H1 (cell line): Measurements from ENCODE around the gene TNFRSF11A. TPM values are rescaled to one million over a fixed set of nuclear protein-coding genes. Genes with fewer than 3 reads are reported as not detected.

ENCODE experiments used
- CTCF ChIA-PET: fragments of 300-600 bp; sonication (Branson Sonifier 250); formaldehyde crosslinking; loops from one replicate; lab custom pipeline; 2021; ENCODE audit not compliant: partially characterized antibody; lab: Charles Lee
- POLR2A ChIA-PET: fragments of 300-600 bp; sonication (Branson Sonifier 250); formaldehyde crosslinking; loops from one replicate; lab custom pipeline; 2021; ENCODE audit warnings: inconsistent platforms; ENCODE audit not compliant: partially characterized antibody; lab: Charles Lee
- DNase-seq, 2 experiments: peaks; one replicate each; pipeline versions ENCODE4 v3.0.0 to v3.0.0-alpha.2; 2010 to 2022; ENCODE audit warnings: low spot score in 2 of 2, low read depth in 1 of 2, mixed read lengths in 1 of 2
- FAIRE-seq: peaks from 2 replicates; lab custom pipeline; 2011; peaks lifted over from hg19 to GRCh38; lab: Jason Lieb, UNC
- H2AFZ ChIP-seq: 2 replicates; pipeline ENCODE4 v1.8.1; 2012; ENCODE audit warnings: low read length, inconsistent platforms
- H2AK5ac ChIP-seq: 2 replicates; pipeline ENCODE4 v1.6.1; 2013; ENCODE audit warnings: low read depth, low read length
- H2BK120ac ChIP-seq: replicated peaks from 2 replicates; pipeline ENCODE3; 2013; ENCODE audit warnings: low read depth, low read length, inconsistent platforms
- H2BK12ac ChIP-seq: 2 replicates; pipeline ENCODE4 v1.6.1; 2013; ENCODE audit warnings: low read depth, low read length
- H2BK15ac ChIP-seq: 2 replicates; pipeline ENCODE4 v1.6.1; 2013; ENCODE audit warnings: low read length
- H2BK20ac ChIP-seq: 2 replicates; pipeline ENCODE4 v1.6.1; 2013; ENCODE audit warnings: low read length
- H2BK5ac ChIP-seq: 2 replicates; pipeline ENCODE4 v1.6.1; 2013; ENCODE audit warnings: low read depth, low read length
- H3K14ac ChIP-seq: 2 replicates; pipeline ENCODE4 v1.6.1; 2013; ENCODE audit warnings: inconsistent platforms; ENCODE audit not compliant: insufficient read length
- H3K18ac ChIP-seq: 2 replicates; pipeline ENCODE4 v1.6.1; 2013; ENCODE audit warnings: low read length; ENCODE audit errors: extremely low read depth
- H3K23ac ChIP-seq: 2 replicates; pipeline ENCODE4 v1.6.1; 2013; ENCODE audit warnings: inconsistent platforms; ENCODE audit not compliant: insufficient read length
- H3K23me2 ChIP-seq: 2 replicates; pipeline ENCODE4 v1.6.1; 2013; ENCODE audit warnings: low read depth, low read length
- H3K27ac ChIP-seq: 2 replicates; pipeline ENCODE4 v1.6.1; 2011; ENCODE audit warnings: low read depth, low read length, inconsistent platforms
- H3K27me3 ChIP-seq, 4 experiments: replicated peaks in 1 of 4; 1 replicate in 1 of 4; 2 replicates in 3 of 4; pipeline versions ENCODE4 v1.6.1 to v1.8.1; 2011 to 2013; ENCODE audit warnings: low read length in 3 of 4, mild to moderate bottlenecking in 3 of 4, inconsistent platforms in 2 of 4, mixed read lengths in 2 of 4, moderate library complexity in 1 of 4; ENCODE audit not compliant: control insufficient read depth in 3 of 4, insufficient read depth in 3 of 4; ENCODE audit errors: extremely low read depth in 1 of 4
- H3K36me3 ChIP-seq, 4 experiments: 2 replicates each; pipeline versions ENCODE4 v1.6.1 to v1.8.1; 2011 to 2013; ENCODE audit warnings: mild to moderate bottlenecking in 4 of 4, low read length in 3 of 4, moderate library complexity in 2 of 4, control low read depth in 1 of 4, inconsistent platforms in 1 of 4; ENCODE audit not compliant: insufficient read depth in 4 of 4, control insufficient read depth in 2 of 4
- H3K4ac ChIP-seq: replicated peaks from 2 replicates; pipeline ENCODE3; 2013; ENCODE audit warnings: low read length, low read depth, mixed read lengths, inconsistent platforms; ENCODE audit not compliant: insufficient read length
- H3K4me1 ChIP-seq, 4 experiments: replicated peaks in 1 of 4; 1 replicate in 1 of 4; 2 replicates in 3 of 4; pipeline versions ENCODE4 v1.6.1 to v1.8.1; 2011 to 2013; ENCODE audit warnings: low read length in 3 of 4, inconsistent platforms in 2 of 4, mixed read lengths in 1 of 4; ENCODE audit not compliant: insufficient read depth in 4 of 4, control insufficient read depth in 3 of 4
- H3K4me2 ChIP-seq, 2 experiments: 2 replicates each; pipeline versions ENCODE4 v1.6.1 to v1.8.1; 2011 to 2013; ENCODE audit warnings: low read depth in 2 of 2, low read length in 2 of 2, control low read depth in 1 of 2, inconsistent platforms in 1 of 2, mild to moderate bottlenecking in 1 of 2; ENCODE audit not compliant: insufficient read depth in 1 of 2
- H3K4me3 ChIP-seq, 4 experiments: fragments of 200-600, 300-600 bp in 1 of 4; sonication (generic), shearing (Covaris generic), sonication (Bioruptor Twin) in 1 of 4; 2 replicates each; pipeline versions ENCODE4 v1.5.1 to v1.8.1; 2011 to 2016; ENCODE audit warnings: low read length in 4 of 4, low read depth in 3 of 4, control low read depth in 2 of 4, inconsistent platforms in 2 of 4, mild to moderate bottlenecking in 2 of 4, mixed read lengths in 1 of 4, moderate library complexity in 1 of 4; ENCODE audit not compliant: insufficient read depth in 2 of 4; ENCODE audit errors: extremely low read depth in 1 of 4
- H3K56ac ChIP-seq: replicated peaks from 2 replicates; pipeline ENCODE3; 2013; ENCODE audit warnings: low read depth, mild to moderate bottlenecking, mixed read lengths, low read length, inconsistent platforms; ENCODE audit not compliant: insufficient read length
- H3K79me1 ChIP-seq: 2 replicates; pipeline ENCODE4 v1.6.1; 2013; ENCODE audit warnings: low read depth, low read length, control low read depth
- H3K79me2 ChIP-seq, 2 experiments: 2 replicates each; pipeline versions ENCODE4 v1.6.1 to v1.8.1; 2012 to 2013; ENCODE audit warnings: low read length in 2 of 2, mild to moderate bottlenecking in 2 of 2, inconsistent platforms in 1 of 2; ENCODE audit not compliant: insufficient read depth in 2 of 2, control insufficient read depth in 1 of 2
- H3K9ac ChIP-seq, 4 experiments: replicated peaks in 1 of 4; 1 replicate in 1 of 4; 2 replicates in 3 of 4; pipeline versions ENCODE4 v1.6.1 to v1.8.1; 2011 to 2013; ENCODE audit warnings: low read depth in 3 of 4, low read length in 3 of 4, control low read depth in 2 of 4, mild to moderate bottlenecking in 2 of 4, moderate library complexity in 2 of 4, inconsistent platforms in 1 of 4; ENCODE audit errors: extremely low read depth in 1 of 4
- H3K9me3 ChIP-seq, 2 experiments: 2 replicates each; pipeline versions ENCODE4 v1.6.1 to v1.8.1; 2012 to 2013; ENCODE audit warnings: mild to moderate bottlenecking in 2 of 2, moderate library complexity in 2 of 2, control low read depth in 1 of 2, inconsistent platforms in 1 of 2, low read depth in 1 of 2, low read length in 1 of 2, mixed read lengths in 1 of 2; ENCODE audit not compliant: insufficient read depth in 2 of 2
- H4K20me1 ChIP-seq, 2 experiments: replicated peaks in 1 of 2; 2 replicates each; pipeline versions ENCODE3 to v1.8.1; 2011 to 2013; ENCODE audit warnings: inconsistent platforms in 2 of 2, low read length in 2 of 2, mild to moderate bottlenecking in 1 of 2; ENCODE audit not compliant: insufficient read depth in 2 of 2, control insufficient read depth in 1 of 2
- H4K5ac ChIP-seq: 2 replicates; pipeline ENCODE4 v1.6.1; 2013; ENCODE audit warnings: low read length, low read depth, mixed read lengths, inconsistent platforms; ENCODE audit not compliant: insufficient read length
- H4K8ac ChIP-seq: 2 replicates; pipeline ENCODE4 v1.8.0; 2013; ENCODE audit warnings: mild to moderate bottlenecking, moderate library complexity, low read length, inconsistent platforms; ENCODE audit not compliant: insufficient read depth; ENCODE audit errors: extremely low read depth
- H4K91ac ChIP-seq: replicated peaks from 2 replicates; pipeline ENCODE3; 2013; ENCODE audit warnings: low read length, mixed read lengths, inconsistent platforms; ENCODE audit not compliant: insufficient read length
- CHD1 ChIP-seq: IDR thresholded peaks from 2 replicates; pipeline ENCODE4 v1.6.1; 2012; ENCODE audit warnings: low read depth, low read length, improper control_type of control experiment
- CHD2 ChIP-seq: IDR thresholded peaks from 2 replicates; pipeline ENCODE4 v1.6.1; 2012; ENCODE audit warnings: low read length, improper control_type of control experiment
- KDM4A ChIP-seq: IDR thresholded peaks from one replicate; pipeline ENCODE4 v1.7.1; 2012; ENCODE audit warnings: low read depth, mild to moderate bottlenecking, moderate library complexity, low read length, inconsistent platforms; ENCODE audit not compliant: severe bottlenecking
- MAFK ChIP-seq: IDR thresholded peaks from 2 replicates; pipeline ENCODE4 v1.6.1; 2012; ENCODE audit warnings: low read depth, mild to moderate bottlenecking, improper control_type of control experiment, low read length
- RFX5 ChIP-seq: IDR thresholded peaks from 2 replicates; pipeline ENCODE4 v1.6.1; 2011; ENCODE audit warnings: low read depth, low read length, improper control_type of control experiment, borderline replicate concordance
- SRF ChIP-seq: IDR thresholded peaks from 2 replicates; pipeline ENCODE4 v1.6.1; 2011; ENCODE audit warnings: mild to moderate bottlenecking, low read depth, low read length, moderate library complexity
- WGBS, 2 experiments: shearing (Covaris generic) in 1 of 2; methylation state at CpG; one replicate each; pipeline versions ENCODE4 v1.1.6 to v1.1.7; 2013 to 2015; ENCODE audit warnings: low lambda C conversion rate in 2 of 2, mixed read lengths in 2 of 2, inconsistent platforms in 1 of 2, low coverage in 1 of 2, missing lambda C conversion rate in 1 of 2; ENCODE audit not compliant: insufficient replicate concordance in 2 of 2, insufficient coverage in 1 of 2, insufficient read length in 1 of 2; ENCODE audit errors: extremely low coverage in 1 of 2, missing lambda C conversion rate in 1 of 2; 5-methylcytosine and 5-hydroxymethylcytosine counted together
- polyA plus RNA-seq, 7 experiments: library from polyadenylated mRNA; depleted of rRNA in 3 of 7; stranded (reverse) in 5 of 7; unstranded in 2 of 7; fragments of >200 nt in 5 of 7; fragments of 200-250 nt in 2 of 7; gene quantifications; 1 replicate in 5 of 7; 2 replicates in 1 of 7; 4 replicates in 1 of 7; pipeline versions ENCODE4 v1.2.1 to v1.2.3, GENCODE V29; 2011 to 2013; ENCODE audit warnings: missing spikeins in 2 of 7, mixed read lengths in 2 of 7
- total RNA-seq: library from RNA; stranded (reverse); fragmentation: NEBNext Ultra II Directional; extraction: Animal tissue kit (Norgen Biotek cat#: 25700); gene quantifications from 2 replicates; pipeline ENCODE4 v1.2.1, GENCODE V29; 2021

Gene TNFRSF11A
- total and polyA plus RNA-seq, 2 of the 8 experiments (the other 6 are each of a cell fraction or from before 2014, with no cell fraction given) = 8.7 to 10.6 TPM

DNA sequence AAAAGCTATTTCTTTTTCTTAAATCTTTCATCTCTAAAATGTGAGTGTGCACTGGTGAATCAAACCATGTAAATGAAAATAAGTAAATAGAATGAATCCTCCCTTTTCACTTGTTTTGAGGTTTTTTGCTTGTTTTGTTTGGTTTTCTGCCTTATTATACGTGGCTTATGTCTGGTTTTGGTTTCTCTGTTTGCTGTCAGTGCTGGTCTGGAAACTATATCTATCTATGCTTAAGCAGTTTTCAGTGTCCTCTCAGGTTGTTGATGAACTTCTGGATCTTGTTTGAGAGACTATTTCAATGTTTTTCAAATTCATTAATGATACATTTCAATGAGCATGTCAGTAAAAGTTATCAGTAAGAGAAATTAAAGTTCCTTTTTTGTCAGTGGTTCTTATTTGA, 48.1 kb upstream of the TNFRSF11A start:
- no peak overlapping the region for H2BK20ac ChIP-seq
- H3K27ac ChIP-seq = no peak overlapping the region
- H4K8ac ChIP-seq = no peak overlapping the region
- H2BK5ac ChIP-seq = no peak overlapping the region
- peaks cover 0 to 19% (median 2%) of the 10 kb centered on the region in 4 experiments; a peak in 5 of 8 replicates for H3K36me3 ChIP-seq
- no peaks in the 10 kb centered on the region for H3K23me2 ChIP-seq
- no peak overlapping the region for H3K4ac ChIP-seq
- H3K18ac ChIP-seq = no peak overlapping the region
- no peak overlapping the region for H3K56ac ChIP-seq
- CTCF ChIA-PET = no interaction called here
- no peak overlapping the region for H4K5ac ChIP-seq
- H4K91ac ChIP-seq = no peak overlapping the region
- no peaks in the 10 kb centered on the region for H3K79me2 ChIP-seq
- WGBS, 2 experiments = 73% methylated on average over 1 of the region's 1 CpG; no CpG with 5 or more reads in 1 of the 2 experiments
- H3K79me1 ChIP-seq = no peaks in the 10 kb centered on the region
- H3K14ac ChIP-seq = no peak overlapping the region
- no peak overlapping the region for H3K9ac ChIP-seq
- 0 out of 7 replicates have a peak, but pooled peaks cover 0 to 2% (median 0%) of the 10 kb centered on the region in 4 experiments for H3K4me1 ChIP-seq
- no peaks in the 10 kb centered on the region for H3K27me3 ChIP-seq
- no peak overlapping the region for H2BK12ac ChIP-seq
- H2AFZ ChIP-seq = no peak overlapping the region
- H3K9me3 ChIP-seq = no peaks in the 10 kb centered on the region
- no peak overlapping the region for H3K4me3 ChIP-seq
- TF ChIP-seq MAFK = no peak
- no peak for TF ChIP-seq CHD2
- no peak for TF ChIP-seq SRF
- TF ChIP-seq RFX5 = no peak
- TF ChIP-seq KDM4A = no peak
- no peak for TF ChIP-seq CHD1
- no peak overlapping the region for H2BK15ac ChIP-seq
- DNase-seq (no peak), FAIRE-seq (no peak)
- H2BK120ac ChIP-seq = no peak overlapping the region
- H2AK5ac ChIP-seq = no peak overlapping the region
- peaks cover 0 to 3% of the 10 kb centered on the region in 2 experiments for H4K20me1 ChIP-seq
- H3K23ac ChIP-seq = no peak overlapping the region
- H3K4me2 ChIP-seq = no peak overlapping the region
- POLR2A ChIA-PET = no interaction called here
